Osteocyte (in vitro differentiated cells): ENCODE measurements around the gene COMMD10. TPM values are rescaled to one million over a fixed set of nuclear protein-coding genes. Genes with fewer than 3 reads are reported as not detected.

Experiments used
- DNase-seq: peaks from one replicate; pipeline ENCODE4 v3.0.0; 2021; ENCODE audit warnings: mixed read lengths; ENCODE audit not compliant: unreplicated experiment; ENCODE audit errors: extremely low spot score
- H3K27ac Mint-ChIP-seq: one replicate; pipeline ENCODE4 v1.8.0; 2021; ENCODE audit warnings: mild to moderate bottlenecking, mixed read lengths; ENCODE audit not compliant: unreplicated experiment
- H3K27me3 Mint-ChIP-seq: one replicate; pipeline ENCODE4 v1.8.0; 2021; ENCODE audit warnings: mixed read lengths; ENCODE audit not compliant: unreplicated experiment
- H3K36me3 Mint-ChIP-seq: one replicate; pipeline ENCODE4 v1.8.0; 2021; ENCODE audit warnings: mixed read lengths; ENCODE audit not compliant: unreplicated experiment
- H3K4me1 Mint-ChIP-seq: one replicate; pipeline ENCODE4 v1.8.0; 2021; ENCODE audit warnings: mixed read lengths; ENCODE audit not compliant: unreplicated experiment
- H3K4me3 Mint-ChIP-seq: one replicate; pipeline ENCODE4 v1.8.0; 2021; ENCODE audit warnings: mild to moderate bottlenecking, moderate library complexity, mixed read lengths; ENCODE audit not compliant: unreplicated experiment
- H3K9me3 Mint-ChIP-seq: one replicate; pipeline ENCODE4 v1.8.0; 2021; ENCODE audit warnings: mixed read lengths; ENCODE audit not compliant: unreplicated experiment
- CTCF ChIP-seq: fragments of 200-600 bp; sonication (generic); IDR thresholded peaks from 2 replicates; pipeline ENCODE4 v1.5.0; 2021; ENCODE audit warnings: antibody characterized with exemption, mild to moderate bottlenecking, moderate library complexity
- total RNA-seq: library from RNA; stranded (reverse); gene quantifications from 2 replicates; pipeline ENCODE4 v1.2.1, GENCODE V29; 2021

COMMD10 gene
- total RNA-seq, 1 donor from 2014 or later = 21.2 TPM

DNA sequence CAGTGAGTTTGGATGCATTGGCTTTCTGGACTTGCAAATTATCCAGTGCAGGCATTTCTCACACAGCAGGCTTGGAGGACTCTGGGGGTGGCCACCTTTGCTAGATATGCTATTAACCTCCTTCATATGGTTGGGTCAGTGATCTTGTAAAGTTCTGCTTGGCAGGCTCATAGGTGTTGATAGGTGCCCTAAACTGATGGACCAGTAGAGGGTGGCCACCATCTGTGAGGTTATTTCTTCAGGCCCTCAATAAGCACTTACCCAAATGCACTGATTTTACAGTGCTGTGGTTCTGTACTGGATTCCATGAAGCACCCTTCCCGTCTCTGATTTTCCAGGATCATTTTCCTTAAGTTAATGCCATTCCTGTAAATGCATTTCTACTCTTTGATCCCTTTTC lies 216.3 kb downstream of the COMMD10 start:
- TF ChIP-seq CTCF = no peak
- H3K36me3 Mint-ChIP-seq = peaks cover 42% of the 10 kb centered on the region
- no peak overlapping the region for H3K4me3 Mint-ChIP-seq
- no peaks in the 10 kb centered on the region for H3K27me3 Mint-ChIP-seq
- H3K4me1 Mint-ChIP-seq = no peaks in the 10 kb centered on the region
- no peak for DNase-seq
- H3K9me3 Mint-ChIP-seq = peaks cover 34% of the 10 kb centered on the region
- no peak overlapping the region for H3K27ac Mint-ChIP-seq

DNA sequence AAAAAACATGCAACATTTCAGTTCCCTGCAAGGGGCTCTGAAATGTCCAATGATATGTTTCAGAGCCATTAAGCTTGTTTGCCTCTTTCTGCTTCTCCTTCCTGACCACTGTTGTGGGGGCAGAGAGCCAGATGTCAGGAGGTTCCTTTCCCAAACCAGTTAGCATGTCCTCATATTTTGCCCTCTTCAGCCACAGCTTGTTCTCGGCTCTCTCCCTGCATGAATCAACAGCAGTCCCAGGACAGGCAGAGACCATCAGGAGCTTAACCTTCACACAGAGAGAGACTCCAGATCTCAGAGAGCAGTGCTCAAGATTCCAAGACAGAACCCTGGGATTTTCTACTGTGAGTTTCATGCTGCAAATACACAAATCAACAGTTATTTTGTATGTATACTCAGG lies 218.5 kb downstream of the COMMD10 start:
- DNase-seq = no peak
- H3K36me3 Mint-ChIP-seq = peaks cover 49% of the 10 kb centered on the region
- no peak for TF ChIP-seq CTCF
- H3K4me3 Mint-ChIP-seq = no peak overlapping the region
- no peaks in the 10 kb centered on the region for H3K27me3 Mint-ChIP-seq
- peaks cover 35% of the 10 kb centered on the region for H3K9me3 Mint-ChIP-seq
- H3K4me1 Mint-ChIP-seq = no peaks in the 10 kb centered on the region
- no peak overlapping the region for H3K27ac Mint-ChIP-seq

GRCh38 chr5:116303810-116304209 lies 219.0 kb downstream of the COMMD10 start:
- no peak overlapping the region for H3K27ac Mint-ChIP-seq
- no peak for TF ChIP-seq CTCF
- H3K9me3 Mint-ChIP-seq = peaks cover 31% of the 10 kb centered on the region
- no peak for DNase-seq
- H3K4me1 Mint-ChIP-seq = no peaks in the 10 kb centered on the region
- H3K27me3 Mint-ChIP-seq = no peaks in the 10 kb centered on the region
- peaks cover 46% of the 10 kb centered on the region for H3K36me3 Mint-ChIP-seq
- H3K4me3 Mint-ChIP-seq = no peak overlapping the region

DNA sequence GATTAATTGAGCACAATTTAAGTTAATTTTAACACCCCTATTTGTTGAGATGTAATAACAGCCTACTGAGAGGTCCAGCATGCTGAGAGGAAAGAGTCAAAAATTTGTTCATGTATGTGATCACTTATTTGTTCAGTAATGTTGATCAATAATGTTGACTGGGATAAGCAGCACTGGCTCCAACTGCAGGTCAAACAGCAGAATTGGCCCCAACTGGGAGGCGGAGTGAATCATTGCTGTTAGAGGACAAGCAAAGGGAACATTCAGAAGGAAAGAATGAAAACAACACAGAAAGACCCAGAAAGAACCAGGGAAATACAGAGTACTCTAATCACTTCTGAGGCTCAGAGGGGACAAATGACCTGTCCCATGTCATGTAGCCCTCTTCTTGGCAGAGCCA lies 221.1 kb downstream of the COMMD10 start:
- H3K4me3 Mint-ChIP-seq = no peak overlapping the region
- H3K4me1 Mint-ChIP-seq = no peaks in the 10 kb centered on the region
- no peaks in the 10 kb centered on the region for H3K27me3 Mint-ChIP-seq
- H3K27ac Mint-ChIP-seq = no peak overlapping the region
- H3K9me3 Mint-ChIP-seq = peaks cover 42% of the 10 kb centered on the region
- H3K36me3 Mint-ChIP-seq = peaks cover 45% of the 10 kb centered on the region
- no peak for DNase-seq
- TF ChIP-seq CTCF = no peak

- Mint-ChIP-seq H3K27me3 (no peaks in the 10 kb centered on the region), H3K36me3 (peaks cover 45% of the 10 kb centered on the region), H3K4me1 (no peaks in the 10 kb centered on the region), H3K27ac (no peak overlapping the region), H3K9me3 (peaks cover 45% of the 10 kb centered on the region), H3K4me3 (no peak overlapping the region)
- DNase-seq = no peak
- no peak for TF ChIP-seq CTCF
Measured at GRCh38 chr5:116306846-116307245, 222.0 kb downstream of the COMMD10 start.
